ENCODE data around the gene DAND5.
"Not testable (repeated sequence)": the region's sequence is repeated elsewhere in the genome, so short reads cannot be mapped to it uniquely, and the experiment has no call there.

Gene DAND5

DNA sequence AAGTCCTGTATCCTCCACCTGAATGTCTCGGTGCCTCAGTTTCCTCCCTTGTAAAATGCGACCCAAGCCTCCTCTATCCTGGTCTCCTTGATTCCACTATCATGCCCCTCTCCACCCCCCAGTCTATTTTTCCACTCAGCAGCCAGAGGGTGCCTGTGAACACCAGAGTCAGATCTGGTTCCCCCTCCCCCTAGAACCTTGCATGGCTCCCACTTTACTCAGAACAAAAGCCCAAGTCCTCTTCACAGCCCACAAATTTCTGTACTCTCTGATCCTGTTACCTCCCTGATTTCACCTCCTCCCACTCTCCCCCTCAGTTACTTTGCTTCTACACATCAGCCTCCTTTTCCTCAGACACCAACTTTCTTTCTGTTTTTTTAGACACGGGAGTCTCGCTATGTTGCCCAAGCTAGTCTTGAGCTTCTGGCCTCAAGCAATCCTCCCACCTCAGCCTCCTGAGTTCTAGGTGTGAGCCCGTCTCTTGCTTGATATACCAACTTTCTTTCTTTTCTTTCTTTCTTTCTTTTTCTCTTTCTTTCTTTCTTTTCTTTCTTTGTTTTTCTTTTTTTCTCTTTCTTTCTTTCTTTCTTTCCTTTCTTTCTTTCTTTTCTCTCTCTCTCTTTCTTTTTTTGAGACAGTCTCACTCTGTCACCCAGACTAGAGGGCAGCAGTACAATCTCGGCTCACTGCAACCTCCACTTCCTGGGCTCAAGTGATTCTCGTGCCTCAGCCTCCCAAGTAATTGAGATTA lies 869 bp downstream of the DAND5 start:
- no peak for DNase-seq

DNA sequence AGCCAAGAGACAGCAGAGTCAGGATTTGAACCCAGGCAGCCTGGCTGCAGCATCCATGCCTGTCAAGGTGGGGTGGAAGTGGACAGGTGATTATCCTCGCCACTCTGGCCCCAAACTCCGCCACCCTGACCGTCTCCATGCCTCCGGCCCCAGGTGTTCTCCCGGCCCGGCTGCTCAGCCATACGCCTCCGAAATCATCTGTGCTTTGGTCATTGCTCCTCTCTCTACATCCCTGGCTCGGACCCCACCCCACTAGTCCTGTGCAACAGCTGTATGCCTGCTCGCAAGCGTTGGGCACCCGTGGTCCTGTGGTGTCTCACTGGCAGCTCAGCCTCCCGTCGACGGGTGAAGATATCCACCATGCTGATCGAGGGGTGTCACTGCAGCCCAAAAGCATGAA lies 3.9 kb downstream of the DAND5 start:
- no peak for DNase-seq

- DNase-seq = no peak
Measured at GRCh38 chr19:12974301-12975220, 5.2 kb downstream of the DAND5 start.

GRCh38 chr19:12975221-12975741 lies 5.9 kb downstream of the DAND5 start:
- DNase-seq = no peak

- DNase-seq = not testable (repeated sequence)
Measured at GRCh38 chr19:12976109-12976508, 6.7 kb downstream of the DAND5 start.

DNA sequence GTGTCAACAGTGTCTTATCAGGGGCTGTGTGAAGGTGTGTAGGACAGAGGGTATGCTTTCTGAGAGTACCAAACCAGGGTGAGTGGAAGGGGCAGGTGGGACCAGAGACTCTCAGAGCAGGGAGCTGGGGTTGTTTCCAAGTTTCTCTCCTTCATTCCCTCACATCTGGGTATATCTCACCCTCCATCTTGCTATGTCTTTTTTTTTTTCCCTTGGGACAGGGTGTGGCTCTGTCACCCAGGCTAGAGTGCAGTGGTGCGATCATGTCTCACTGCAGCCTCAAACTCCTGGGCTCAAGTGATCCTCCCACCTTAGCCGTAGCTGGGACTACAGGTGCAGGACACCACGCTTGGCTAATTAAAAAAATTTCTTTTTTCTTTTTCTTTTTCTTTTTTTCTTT lies 10.6 kb downstream of the DAND5 start:
- DNase-seq = no peak

DNA sequence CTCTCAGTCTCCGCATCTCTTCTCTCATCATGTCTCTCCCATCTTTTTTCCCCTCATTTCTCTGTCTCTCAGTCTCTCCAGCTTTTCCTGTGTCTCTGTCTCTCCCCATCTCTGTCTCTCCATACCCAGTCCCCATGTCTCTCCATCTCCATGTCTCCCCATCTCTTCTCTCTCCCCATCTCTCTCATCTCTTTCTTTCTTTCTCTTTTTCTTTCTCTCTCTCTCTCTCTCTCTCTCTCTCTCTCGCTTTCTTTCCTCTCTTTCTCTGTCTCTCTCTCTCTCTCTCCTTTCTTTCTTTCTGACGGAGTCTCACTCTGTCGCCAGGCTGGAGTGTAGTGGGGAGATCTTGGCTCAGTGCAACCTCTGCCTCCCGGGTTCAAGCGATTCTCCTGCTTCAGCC lies 13.3 kb downstream of the DAND5 start:
- DNase-seq = no peak

GRCh38 chr19:12983091-12983490 lies 13.7 kb downstream of the DAND5 start:
- no peak for DNase-seq

GRCh38 chr19:12983542-12984142 lies 14.3 kb downstream of the DAND5 start:
- no peak for DNase-seq

DNA sequence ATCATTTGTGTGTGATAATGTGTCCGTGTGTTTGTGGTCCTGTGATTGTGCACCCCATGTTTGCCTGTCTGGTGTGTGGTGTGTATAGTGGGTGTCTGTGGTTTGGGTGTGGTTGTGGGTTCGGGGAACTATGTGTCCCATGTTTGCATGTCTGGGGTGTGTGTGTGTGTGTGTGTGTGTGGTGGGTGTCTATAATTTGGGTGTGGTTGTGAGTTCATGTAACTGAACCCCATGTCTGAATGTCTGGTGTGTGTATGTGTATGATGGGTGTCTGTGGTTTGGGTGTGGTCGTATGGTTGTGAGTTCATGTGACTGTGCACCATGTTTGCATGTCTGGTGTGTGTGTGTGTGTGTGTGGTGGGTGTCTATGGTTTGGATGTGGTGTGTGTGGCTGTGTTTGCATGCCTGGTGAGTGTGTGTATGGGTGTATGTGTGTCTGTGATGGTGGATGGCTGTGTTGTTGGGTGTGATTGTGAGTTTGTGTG lies 14.8 kb downstream of the DAND5 start:
- DNase-seq = no peak

GRCh38 chr19:12984683-12985048 lies 15.3 kb downstream of the DAND5 start:
- no peak for DNase-seq

DNA sequence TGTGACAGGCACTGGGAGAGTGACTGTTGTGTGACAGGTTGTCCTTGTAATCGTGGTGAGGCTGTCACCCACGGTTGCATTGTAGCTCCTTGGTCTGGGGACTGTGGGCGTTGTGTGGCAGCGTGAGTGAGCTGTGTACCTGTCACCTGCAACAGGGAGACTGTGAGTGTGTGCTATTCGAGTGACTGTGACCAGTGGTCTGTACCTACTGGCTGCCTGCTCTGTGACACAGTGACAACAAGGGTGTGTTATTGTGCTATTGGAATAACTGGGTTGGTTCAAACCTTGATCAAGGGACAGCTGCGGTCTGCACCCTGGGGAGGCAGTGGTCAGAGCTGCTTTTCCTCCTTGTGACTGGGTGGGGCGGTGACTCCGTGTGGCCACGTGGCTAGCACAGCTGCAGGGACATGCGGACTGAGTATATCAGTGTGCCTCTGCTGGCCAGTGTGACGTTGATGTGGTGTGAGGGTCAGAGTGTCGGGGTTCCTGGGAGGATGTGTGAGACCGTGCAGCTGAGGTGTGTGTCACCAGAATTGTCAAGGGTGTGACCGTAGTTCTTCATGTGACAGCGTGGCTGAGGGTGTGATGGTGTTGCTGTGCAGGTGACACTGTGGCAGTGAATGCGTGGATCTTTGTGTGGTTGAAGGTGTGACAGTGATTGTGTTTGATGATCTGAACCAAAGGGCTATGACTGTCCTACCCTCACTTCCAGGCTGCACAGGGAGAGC lies 15.8 kb downstream of the DAND5 start:
- no peak for DNase-seq

- DNase-seq = no peak
Measured at GRCh38 chr19:12986726-12987125, 17.4 kb downstream of the DAND5 start.

DNA sequence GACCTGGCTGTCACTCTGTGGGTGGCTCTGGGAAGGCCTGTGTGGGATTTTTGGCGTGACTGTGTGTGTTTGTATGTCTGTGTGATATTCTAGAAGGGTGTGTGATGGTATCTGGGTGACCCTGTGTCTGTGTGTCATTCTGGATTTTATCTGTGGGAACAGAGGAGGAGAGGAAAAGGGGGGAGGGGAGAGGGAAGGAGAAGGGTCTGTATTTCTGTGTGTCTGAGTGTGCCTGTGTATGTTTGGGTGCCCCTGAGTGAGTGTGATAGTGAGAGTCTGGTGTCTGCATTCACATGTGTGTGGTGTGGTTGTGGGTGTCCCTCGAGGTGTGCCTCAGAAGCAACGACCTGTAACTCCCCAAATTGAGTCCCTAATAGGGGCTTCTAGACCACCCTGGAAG lies 17.8 kb downstream of the DAND5 start:
- no peak for DNase-seq

DNA sequence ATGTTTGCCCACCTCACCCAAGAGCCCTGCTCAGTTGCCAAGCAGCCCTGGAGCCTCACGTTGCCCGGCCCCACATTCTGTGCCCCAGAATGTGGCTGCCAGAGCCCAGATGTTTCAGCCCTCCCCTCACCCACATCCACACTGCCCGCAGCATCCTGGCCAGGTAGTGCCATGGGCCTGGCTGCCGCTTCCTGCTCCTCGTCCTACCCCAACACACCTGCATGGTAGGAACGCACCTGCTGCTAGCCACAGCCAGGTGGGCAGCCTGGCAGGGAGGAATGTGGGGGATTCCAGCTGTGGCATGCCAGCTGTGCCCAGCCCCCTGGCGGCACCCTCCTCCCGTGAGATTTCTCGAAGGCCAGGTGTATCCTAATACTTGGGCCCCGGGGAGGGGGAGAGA lies 18.4 kb downstream of the DAND5 start:
- DNase-seq = no peak

DNA sequence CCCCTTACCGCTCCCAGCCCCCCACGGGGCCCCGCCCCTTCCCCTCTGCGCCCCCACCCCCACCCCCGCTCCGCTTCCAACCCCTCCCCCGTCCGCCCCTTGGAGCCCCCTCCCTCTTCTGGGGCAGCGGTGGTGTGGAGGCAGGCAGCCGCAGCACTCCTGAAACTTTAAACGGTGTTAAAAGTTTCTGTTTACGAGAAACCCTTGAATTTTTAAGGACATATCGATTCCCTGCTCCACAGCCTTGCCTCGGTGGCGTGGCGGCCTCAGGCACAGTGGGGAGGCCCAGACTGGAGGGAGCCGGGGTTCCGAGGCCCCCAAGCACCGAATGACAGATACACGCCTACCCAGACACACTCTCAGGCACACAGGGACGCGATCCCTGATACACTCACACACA lies 21.1 kb downstream of the DAND5 start:
- DNase-seq = no peak

DNA sequence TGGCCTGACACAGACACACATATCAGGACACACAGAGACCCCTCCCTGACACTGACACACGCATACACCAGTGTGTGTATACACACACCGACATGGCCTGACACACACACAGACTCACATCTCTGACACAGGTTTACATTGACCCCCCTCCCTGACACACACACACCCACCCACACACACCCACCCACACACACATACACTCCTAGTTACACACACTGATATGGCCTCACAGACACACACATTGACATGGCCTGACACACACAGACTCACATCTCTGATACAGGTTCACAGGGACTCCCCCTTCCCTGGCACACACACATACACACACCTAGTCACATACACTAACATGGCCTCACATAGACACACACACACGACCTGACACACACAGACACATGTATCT lies 21.5 kb downstream of the DAND5 start:
- DNase-seq = no peak

DNA sequence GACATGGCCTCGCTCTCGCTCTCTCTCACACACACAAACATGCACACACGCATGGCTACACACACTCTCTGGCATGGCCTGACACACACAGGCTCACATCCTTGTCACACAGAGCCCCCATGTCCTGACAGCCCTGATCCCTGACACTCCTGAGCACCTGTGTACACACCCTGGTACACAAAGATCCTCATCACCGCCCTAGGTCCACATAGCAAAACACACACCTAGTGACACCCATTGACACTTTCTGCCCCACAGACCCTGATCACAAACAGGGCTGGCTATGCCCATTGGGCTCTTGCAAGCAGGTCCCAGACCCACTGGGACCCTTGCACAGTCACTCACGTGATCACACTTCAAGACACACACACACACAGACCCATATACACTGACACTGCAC lies 21.9 kb downstream of the DAND5 start:
- DNase-seq = no peak

DNA sequence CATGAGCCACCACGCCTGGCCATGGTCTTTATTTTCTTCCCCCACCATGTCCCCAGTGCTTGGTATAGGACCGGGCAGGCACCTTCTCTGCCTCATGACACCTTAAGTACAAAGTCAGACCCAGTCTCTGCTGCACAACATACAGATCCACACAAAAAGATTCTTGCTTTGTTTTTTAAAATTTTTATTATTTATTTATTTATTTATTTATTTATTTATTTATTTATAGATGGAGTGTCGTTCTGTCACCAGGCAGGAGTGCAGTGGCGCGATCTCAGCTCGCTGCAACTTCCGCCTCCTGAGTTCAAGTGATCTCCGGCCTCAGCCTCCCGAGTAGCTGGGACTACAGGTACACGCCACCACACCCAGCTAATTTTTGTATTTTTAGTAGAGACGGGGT lies 23.4 kb downstream of the DAND5 start:
- no peak for DNase-seq

DNA sequence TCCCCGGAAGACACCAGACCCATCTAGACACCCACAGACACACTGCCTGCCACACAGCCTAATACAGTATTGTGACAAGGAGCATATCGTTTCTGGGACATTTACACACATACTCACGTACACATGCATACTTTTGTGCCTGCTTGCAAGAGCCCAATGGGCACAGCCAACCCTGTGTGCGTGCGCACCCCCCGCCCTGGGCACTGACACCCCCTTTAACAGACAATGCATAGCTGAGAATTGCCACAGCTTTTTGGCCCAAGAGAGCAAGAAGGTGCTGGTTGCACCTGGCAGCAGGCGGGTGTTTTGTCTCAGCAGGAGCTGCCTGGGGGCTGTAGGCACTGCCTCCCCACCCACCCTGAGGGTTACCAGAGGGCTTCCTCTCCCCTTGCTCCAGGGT lies 24.2 kb downstream of the DAND5 start:
- DNase-seq = no peak

GRCh38 chr19:12994701-12995595 lies 25.6 kb downstream of the DAND5 start, which contains the start of gene NFIX:
Gene NFIX, plus strand, starts transcription at chr19:12995475. Its CDS starts 363 bp downstream, at chr19:12995838.
- no peak for DNase-seq
